OCI-LY3 (cell line): ENCODE measurements around the gene IL10.

Experiments used
- CTCF ChIP-seq: fragments of 200-600, 300-600 bp; sonication (generic); IDR thresholded peaks from 2 replicates; pipeline ENCODE4 v1.5.1; 2014; ENCODE audit warnings: antibody characterized with exemption, low read length, low read depth
- EZH2phosphoT487 ChIP-seq: fragments of 200-600 bp; shearing (Covaris generic); IDR thresholded peaks from 2 replicates; pipeline ENCODE4 v1.6.1; 2018; ENCODE audit warnings: antibody characterized with exemption, mixed run types, low read depth

GRCh38 chr1:206770531-206771337, 1.6 kb downstream of the IL10 start, which contains the start of gene IL19:
- TF ChIP-seq CTCF (no peak), EZH2phosphoT487 (no peak)
